ENCODE data around the gene PRKCZ.

The PRKCZ gene

GRCh38 chr1:2104621-2105427, 54.6 kb downstream of the PRKCZ start:
- peaks cover 21% of the 10 kb centered on the region for H3K27me3 Mint-ChIP-seq (ENCODE audit: low read depth)
- no peak overlapping the region for H3K27ac Mint-ChIP-seq
- no peak overlapping the region for H3K4me3 Mint-ChIP-seq
- TF ChIP-seq, protein P1, sequence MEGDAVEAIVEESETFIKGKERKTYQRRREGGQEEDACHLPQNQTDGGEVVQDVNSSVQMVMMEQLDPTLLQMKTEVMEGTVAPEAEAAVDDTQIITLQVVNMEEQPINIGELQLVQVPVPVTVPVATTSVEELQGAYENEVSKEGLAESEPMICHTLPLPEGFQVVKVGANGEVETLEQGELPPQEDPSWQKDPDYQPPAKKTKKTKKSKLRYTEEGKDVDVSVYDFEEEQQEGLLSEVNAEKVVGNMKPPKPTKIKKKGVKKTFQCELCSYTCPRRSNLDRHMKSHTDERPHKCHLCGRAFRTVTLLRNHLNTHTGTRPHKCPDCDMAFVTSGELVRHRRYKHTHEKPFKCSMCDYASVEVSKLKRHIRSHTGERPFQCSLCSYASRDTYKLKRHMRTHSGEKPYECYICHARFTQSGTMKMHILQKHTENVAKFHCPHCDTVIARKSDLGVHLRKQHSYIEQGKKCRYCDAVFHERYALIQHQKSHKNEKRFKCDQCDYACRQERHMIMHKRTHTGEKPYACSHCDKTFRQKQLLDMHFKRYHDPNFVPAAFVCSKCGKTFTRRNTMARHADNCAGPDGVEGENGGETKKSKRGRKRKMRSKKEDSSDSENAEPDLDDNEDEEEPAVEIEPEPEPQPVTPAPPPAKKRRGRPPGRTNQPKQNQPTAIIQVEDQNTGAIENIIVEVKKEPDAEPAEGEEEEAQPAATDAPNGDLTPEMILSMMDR (IDR thresholded peaks at IDR 0.05; ENCODE audit: unreplicated experiment in 3 of 3) = peak in 1 of 3 experiments; percentile 26
- peaks cover 31% of the 10 kb centered on the region for H3K4me1 Mint-ChIP-seq
- no peaks in the 10 kb centered on the region for H3K9me3 Mint-ChIP-seq
- peaks cover 5% of the 10 kb centered on the region for H3K36me3 Mint-ChIP-seq (ENCODE audit: low read depth)

DNA sequence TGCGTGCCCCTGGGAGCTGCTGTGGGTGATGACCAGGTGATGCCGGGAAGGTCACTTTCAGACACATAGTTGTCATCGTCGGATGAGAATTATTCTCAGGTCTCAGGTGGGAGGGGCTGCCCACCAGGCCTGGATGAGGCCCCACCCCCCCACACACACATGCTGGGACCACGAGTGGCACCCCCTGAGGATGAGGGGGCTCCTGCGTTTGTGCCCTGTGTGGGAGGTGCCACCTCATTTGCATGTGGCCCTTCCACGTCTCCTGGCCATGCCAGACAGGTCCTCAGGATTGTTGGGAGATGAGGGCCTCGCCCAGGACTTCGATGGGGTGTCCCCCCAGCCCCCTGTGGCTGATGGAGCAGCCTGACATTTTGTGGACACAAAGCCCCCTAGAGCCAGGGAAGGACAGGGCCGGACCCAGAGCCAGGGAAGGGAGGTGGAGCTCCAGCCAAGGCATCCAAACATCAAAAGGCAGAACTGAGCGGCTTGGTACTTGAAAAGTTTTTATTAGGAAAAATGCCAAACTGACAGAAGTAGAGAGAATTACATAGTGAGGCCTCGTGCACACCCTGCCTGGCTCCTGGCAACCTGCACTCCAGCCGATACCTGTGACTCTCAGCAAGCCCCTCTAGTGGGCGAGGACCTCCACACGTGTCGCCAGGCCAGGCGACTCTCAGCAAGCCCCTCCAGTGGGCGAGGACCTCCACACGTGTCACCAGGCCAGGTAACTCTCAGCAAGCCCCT, 55.7 kb downstream of the PRKCZ start:
- H3K4me1 Mint-ChIP-seq = peaks cover 24% of the 10 kb centered on the region
- no peaks in the 10 kb centered on the region for H3K9me3 Mint-ChIP-seq
- H3K4me3 Mint-ChIP-seq = no peak overlapping the region
- no peak overlapping the region for H3K27ac Mint-ChIP-seq
- H3K36me3 Mint-ChIP-seq (ENCODE audit: low read depth) = peaks cover 5% of the 10 kb centered on the region
- peaks cover 17% of the 10 kb centered on the region for H3K27me3 Mint-ChIP-seq (ENCODE audit: low read depth)
- TF ChIP-seq, protein P1 (IDR thresholded peaks at IDR 0.05; ENCODE audit: unreplicated experiment in 3 of 3) = no peak

DNA sequence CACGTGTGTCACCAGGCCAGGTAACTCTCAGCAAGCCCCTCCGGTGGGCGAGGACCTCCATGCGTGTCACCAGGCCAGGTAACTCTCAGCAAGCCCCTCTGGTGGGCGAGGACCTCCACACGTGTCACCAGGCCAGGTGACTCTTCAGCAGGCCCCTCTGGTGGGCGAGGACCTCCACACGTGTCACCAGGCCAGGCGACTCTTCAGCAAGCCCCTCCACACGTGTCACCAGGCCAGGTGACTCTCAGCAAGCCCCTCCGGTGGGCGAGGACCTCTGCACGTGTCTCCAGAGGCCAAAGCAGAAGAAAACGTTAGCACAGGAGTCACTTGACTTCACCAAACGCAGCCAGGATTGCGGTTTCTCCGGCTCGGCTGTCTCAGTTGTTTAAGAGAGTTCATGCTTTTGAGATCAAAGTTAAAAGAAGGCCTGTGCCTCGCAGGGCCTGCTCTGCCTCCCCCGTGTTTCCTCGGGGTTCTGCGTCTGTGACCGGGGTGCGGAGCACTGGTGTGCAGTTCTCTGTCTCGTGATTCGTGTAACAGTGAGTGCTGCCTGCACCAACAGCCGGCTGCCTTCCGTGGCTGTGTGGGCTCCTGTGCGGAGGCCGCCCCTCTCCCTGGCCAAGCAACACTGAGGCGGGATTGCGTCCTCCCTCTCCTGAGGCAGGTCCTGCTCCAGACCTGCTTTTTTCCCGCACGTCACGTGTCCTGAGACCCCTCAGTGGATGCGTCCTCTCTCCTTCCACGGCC, 56.6 kb downstream of the PRKCZ start:
- H3K27ac Mint-ChIP-seq = peak overlapping the region in 1 of 3 experiments; percentile 28
- H3K9me3 Mint-ChIP-seq = no peaks in the 10 kb centered on the region
- TF ChIP-seq, protein P1 (IDR thresholded peaks at IDR 0.05; ENCODE audit: unreplicated experiment in 3 of 3) = no peak
- H3K4me3 Mint-ChIP-seq = no peak overlapping the region
- peaks cover 16% of the 10 kb centered on the region for H3K4me1 Mint-ChIP-seq
- H3K27me3 Mint-ChIP-seq (ENCODE audit: low read depth) = peaks cover 17% of the 10 kb centered on the region
- H3K36me3 Mint-ChIP-seq (ENCODE audit: low read depth) = no peaks in the 10 kb centered on the region

DNA sequence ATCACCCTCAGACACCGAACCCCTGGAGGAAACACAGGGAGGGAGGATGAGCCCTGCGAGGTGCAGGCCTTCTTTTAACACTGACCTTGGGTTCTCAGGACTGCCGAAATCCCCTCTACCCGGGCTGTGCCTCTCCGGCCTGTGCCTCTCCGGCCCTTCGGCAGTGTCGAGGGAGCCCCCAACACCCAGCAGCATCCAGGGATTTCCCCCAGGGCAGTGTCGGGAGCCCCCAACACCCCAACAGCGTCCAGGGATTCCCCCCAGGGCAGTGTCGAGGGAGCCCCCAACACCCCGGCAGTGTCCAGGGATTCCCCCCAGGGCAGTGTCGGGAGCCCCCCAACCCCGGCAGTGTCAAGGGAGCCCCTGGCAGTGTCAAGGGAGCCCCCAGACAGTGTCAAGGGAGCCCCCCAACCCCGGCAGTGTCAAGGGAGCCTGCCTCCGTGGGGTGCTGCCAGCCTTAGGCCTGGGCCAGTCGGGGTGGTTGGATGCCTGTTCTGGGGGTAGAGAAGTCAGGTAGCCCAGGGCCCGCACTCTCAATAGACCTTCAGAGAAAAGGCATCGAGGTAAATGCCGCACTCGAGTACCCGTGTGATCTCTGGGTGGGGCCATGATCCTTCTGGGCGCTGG, 57.5 kb downstream of the PRKCZ start:
- Mint-ChIP-seq H3K36me3 (ENCODE audit: low read depth) (no peaks in the 10 kb centered on the region), H3K9me3 (no peaks in the 10 kb centered on the region), H3K27ac (no peak overlapping the region), H3K4me1 (peaks cover 15% of the 10 kb centered on the region), H3K4me3 (no peak overlapping the region), H3K27me3 (ENCODE audit: low read depth) (peaks cover 17% of the 10 kb centered on the region)
- TF ChIP-seq, protein P1 (IDR thresholded peaks at IDR 0.05; ENCODE audit: unreplicated experiment in 3 of 3) = no peak

DNA sequence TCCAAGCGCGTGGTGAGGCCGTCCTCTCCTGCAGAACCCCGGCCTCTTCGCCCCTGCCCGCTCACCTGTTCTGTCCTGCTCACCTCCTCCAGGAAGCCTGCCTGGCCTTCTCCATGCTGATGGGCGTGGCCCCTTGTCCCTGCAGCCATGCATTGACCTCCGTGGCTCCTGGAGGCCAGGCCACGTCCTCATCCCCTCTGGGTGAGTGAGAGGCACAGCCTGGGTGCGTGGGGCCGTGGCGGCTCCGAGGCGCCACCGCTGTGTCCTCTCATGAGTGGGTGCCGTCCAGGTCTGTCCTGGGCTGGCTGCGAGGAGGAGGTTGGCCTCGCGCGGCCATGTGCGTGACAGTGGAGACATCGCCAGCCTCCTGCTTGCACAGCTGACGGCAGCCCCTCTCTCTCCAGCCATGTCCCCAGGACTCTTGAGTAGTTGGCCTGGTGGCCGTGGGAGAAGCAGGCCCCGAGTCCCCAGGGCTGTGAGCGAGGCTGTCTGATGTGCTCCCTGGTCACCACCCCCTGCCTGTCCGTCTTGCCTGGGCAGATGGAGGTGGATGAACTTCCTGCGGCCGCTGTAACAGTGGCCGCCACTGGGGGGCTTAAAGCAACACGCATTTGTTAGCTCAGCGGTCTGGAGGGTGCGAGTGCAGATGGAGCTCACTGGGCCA, 58.1 kb downstream of the PRKCZ start:
- H3K27ac Mint-ChIP-seq = no peak overlapping the region
- peaks cover 11% of the 10 kb centered on the region for H3K4me1 Mint-ChIP-seq
- TF ChIP-seq, protein P1 (IDR thresholded peaks at IDR 0.05; ENCODE audit: unreplicated experiment in 3 of 3) = peak; percentile 51 to 53 (median 52)
- H3K27me3 Mint-ChIP-seq (ENCODE audit: low read depth) = peaks cover 12% of the 10 kb centered on the region
- H3K36me3 Mint-ChIP-seq (ENCODE audit: low read depth) = no peaks in the 10 kb centered on the region
- H3K4me3 Mint-ChIP-seq = no peak overlapping the region
- H3K9me3 Mint-ChIP-seq = no peaks in the 10 kb centered on the region
